Adipocyte (in vitro differentiated cells): ENCODE results near the gene THAP8.
A peak's percentile ranks its signal among the peaks of the same experiment; 100 is the strongest.

ENCODE experiments used
- DNase-seq: peaks from one replicate; pipeline ENCODE4 v3.0.0-alpha.2; 2015; ENCODE audit warnings: low read depth
- H3K27me3 ChIP-seq: replicated peaks from 2 replicates; pipeline ENCODE4 v1.7.0; 2013; ENCODE audit warnings: mild to moderate bottlenecking, low read length, moderate library complexity; ENCODE audit not compliant: control insufficient read depth, insufficient read depth
- H3K36me3 ChIP-seq: 2 replicates; pipeline ENCODE4 v1.7.0; 2013; ENCODE audit warnings: low read length, mild to moderate bottlenecking, moderate library complexity; ENCODE audit not compliant: control insufficient read depth, insufficient read depth, severe bottlenecking
- H3K4me1 ChIP-seq: 2 replicates; pipeline ENCODE4 v1.7.0; 2013; ENCODE audit warnings: mild to moderate bottlenecking, low read length, moderate library complexity; ENCODE audit not compliant: control insufficient read depth, insufficient read depth
- H3K4me3 ChIP-seq: 2 replicates; pipeline ENCODE4 v1.7.0; 2013; ENCODE audit warnings: mild to moderate bottlenecking, low read length, moderate library complexity
- H3K9ac ChIP-seq: 2 replicates; pipeline ENCODE4 v1.7.0; 2013; ENCODE audit warnings: mild to moderate bottlenecking, low read length, moderate library complexity
- H3K9me3 ChIP-seq: 2 replicates; pipeline ENCODE4 v1.7.0; 2013; ENCODE audit warnings: mild to moderate bottlenecking, low read length, moderate library complexity; ENCODE audit not compliant: control insufficient read depth

THAP8 gene

DNA sequence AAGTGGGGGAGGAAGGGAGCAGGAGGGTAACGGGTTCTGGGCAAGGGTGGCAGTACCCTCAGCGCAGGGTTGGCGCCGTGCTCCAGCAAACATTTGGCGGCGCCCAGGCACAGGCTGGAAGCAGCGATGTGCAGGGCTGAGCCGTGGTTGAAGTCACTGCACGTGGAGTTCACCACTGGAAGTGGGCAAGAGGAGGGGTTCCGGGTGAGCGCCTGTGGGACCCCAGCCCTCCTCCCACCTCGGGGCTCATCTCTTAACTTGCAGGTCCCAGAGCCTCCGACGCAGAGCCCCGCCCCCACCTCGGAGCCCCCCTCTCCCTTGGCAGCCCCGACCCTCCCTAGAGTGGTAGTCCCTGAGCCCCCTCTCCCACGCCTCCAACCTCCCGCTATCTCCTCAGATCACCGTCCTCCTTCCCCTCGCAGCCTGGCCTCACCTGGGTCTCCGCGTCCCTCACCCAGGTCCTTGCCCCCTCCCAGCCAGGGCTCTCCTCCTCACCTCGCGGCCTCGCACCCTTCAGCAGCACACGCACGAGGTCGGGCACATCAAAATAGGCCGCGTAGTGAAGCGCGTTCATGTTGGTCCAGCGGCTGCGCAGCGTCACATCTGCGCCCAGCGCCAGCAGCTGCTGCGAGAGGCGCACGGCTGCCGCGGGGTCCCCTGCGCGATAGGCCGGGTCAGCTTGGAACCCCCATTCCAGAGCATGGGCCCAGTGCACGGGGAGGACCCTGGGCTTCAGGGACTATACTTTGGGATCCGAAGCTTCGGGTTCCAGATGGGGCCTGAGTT is 27.8 kb downstream of the THAP8 start:
- Histone ChIP-seq H3K9me3 (no peaks in the 10 kb centered on the region), H3K36me3 (peaks cover 57% of the 10 kb centered on the region), H3K4me3 (no peak overlapping the region), H3K4me1 (peaks cover 16% of the 10 kb centered on the region), H3K27me3 (no peaks in the 10 kb centered on the region), H3K9ac (no peak overlapping the region)
- no peak for DNase-seq

DNA sequence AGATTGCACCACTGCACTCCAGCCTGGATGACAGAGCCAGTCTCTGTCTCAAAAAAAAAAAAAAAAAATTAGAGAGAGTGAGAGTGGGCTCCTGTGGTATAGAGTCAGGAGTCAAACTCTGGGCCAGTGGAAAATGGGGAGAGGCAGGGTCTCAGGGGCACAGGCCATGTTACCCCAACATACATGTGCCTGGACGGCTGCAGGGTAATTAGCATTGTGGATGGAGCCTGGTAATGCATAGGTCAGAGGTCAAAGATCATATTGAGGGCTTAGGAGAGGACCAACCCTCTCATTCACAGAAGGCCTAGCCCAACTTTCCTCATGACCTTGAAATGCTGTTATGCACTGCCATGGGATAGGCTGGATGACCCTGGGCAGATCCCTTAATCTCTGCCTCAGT is 28.5 kb downstream of the THAP8 start:
- Histone ChIP-seq H3K9me3 (no peaks in the 10 kb centered on the region), H3K4me1 (peaks cover 10% of the 10 kb centered on the region), H3K9ac (no peak overlapping the region), H3K27me3 (no peaks in the 10 kb centered on the region), H3K36me3 (peaks cover 65% of the 10 kb centered on the region), H3K4me3 (no peak overlapping the region)
- DNase-seq, result no peak

DNA sequence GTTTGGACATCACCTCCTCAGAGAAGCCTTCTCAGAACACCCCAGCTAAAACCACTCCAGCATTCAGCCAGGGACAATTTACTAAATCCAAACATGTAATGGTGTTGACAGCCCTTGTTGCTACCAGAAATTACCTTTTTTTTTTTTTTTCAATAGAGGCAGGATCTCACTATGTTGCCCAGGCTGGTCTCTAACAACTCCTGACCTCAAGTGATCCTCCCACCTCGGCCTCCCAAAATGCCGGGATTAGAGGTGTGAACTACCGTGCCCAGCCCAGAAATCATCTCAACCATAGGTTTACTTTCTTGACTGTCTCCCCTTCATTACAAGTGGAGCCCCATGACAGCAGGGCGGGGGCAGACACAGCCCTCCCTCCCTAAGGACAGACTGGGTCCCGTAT is 30.7 kb downstream of the THAP8 start:
- H3K27me3 ChIP-seq, result no peaks in the 10 kb centered on the region
- DNase-seq, result no peak
- H3K36me3 ChIP-seq, result peaks cover 79% of the 10 kb centered on the region
- H3K4me1 ChIP-seq, result no peaks in the 10 kb centered on the region
- no peak overlapping the region for H3K9ac ChIP-seq
- no peaks in the 10 kb centered on the region for H3K9me3 ChIP-seq
- no peak overlapping the region for H3K4me3 ChIP-seq

DNA sequence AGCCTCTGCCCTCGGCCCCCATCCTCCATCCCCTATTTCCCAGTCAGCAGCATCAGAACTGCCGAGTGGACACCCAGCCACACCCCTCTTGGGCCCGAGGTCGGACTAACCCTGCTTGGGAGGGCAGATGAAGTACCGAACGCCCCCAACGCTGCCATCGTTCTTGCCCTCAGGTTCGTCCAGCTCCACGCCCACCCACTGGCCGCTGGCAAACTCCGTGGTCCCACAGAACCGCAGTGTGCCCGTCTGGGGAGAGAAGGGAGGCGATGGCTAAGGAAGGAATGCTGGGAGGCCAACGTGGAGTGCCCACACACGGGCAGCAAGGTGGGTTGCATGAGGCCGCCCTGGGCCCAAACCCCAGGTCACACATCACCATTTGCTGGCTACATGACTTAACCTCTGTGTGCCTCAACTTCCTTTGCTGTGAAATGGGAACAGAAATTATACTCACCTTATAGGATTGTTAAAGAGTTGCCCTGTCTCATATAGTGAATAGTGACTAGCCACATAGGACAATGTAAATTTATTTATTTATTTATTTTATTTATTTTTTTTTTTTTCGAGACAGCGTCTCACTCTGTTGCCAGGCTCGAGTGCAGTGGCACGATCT is 34.9 kb downstream of the THAP8 start:
- H3K27me3 ChIP-seq, result no peaks in the 10 kb centered on the region
- no peaks in the 10 kb centered on the region for H3K9me3 ChIP-seq
- H3K36me3 ChIP-seq, result peaks cover 74% of the 10 kb centered on the region
- H3K4me1 ChIP-seq, result no peaks in the 10 kb centered on the region
- DNase-seq, result no peak
- H3K4me3 ChIP-seq, result no peak overlapping the region
- no peak overlapping the region for H3K9ac ChIP-seq

DNA sequence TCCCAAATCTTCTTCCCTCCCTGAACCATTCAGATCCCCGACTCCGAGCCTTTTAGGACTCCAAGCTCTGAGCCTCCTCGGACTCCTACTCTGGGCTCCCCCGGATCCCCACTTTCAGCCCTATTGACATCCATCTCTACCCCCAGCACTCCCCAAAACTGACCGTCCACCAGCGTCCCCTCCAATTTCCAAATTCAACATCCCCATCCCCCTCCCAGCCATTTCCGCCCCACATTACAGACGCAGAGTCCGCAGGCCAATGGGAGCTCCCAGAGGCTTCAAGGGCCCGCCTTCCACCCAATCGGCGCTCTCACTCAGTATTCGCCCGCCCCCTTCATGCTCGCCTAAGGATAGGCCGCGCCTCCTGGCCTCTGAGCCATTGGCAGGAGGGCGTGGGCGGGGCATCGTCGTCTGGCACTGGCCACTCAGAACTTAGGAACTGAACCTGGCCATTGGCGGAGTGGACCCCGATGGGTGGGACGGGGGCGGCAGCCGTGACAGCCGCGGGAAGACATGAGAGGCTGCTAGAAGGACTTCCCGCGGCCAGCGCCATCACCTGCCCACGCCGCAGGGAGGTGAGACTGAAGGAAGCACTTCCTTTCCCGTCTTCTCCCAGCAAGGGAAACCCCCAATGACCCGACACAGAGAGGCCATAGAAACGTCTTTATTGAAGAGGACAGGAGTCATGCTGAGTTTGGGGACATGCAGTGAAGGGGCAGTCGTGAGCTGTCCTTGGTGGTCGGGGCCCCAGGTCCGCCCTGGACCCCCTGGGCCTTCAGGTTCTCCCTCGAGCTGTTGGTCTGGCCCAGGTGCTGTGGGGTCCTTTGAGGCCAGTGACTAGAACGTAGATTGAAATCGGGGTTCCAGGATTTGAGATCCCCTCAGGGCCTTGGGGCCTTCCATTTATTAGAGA is 39.8 kb downstream of the THAP8 start, which contains the start of gene ALKBH6:
ALKBH6 (minus strand) TSS at position 202 of the 913 bp plus-strand sequence. CDS start 816 bp downstream, outside the sequence.
- H3K4me1 ChIP-seq, result peaks cover 13% of the 10 kb centered on the region
- H3K9ac ChIP-seq, result peak within 1 kb of the TSS; percentile 90
- H3K9me3 ChIP-seq, result no peaks in the 10 kb centered on the region
- peaks cover 39% of the 10 kb centered on the region for H3K36me3 ChIP-seq
- peak; percentile 100 for DNase-seq
- no peaks in the 10 kb centered on the region for H3K27me3 ChIP-seq
- H3K4me3 ChIP-seq, result peak within 1 kb of the TSS; percentile 90

DNA sequence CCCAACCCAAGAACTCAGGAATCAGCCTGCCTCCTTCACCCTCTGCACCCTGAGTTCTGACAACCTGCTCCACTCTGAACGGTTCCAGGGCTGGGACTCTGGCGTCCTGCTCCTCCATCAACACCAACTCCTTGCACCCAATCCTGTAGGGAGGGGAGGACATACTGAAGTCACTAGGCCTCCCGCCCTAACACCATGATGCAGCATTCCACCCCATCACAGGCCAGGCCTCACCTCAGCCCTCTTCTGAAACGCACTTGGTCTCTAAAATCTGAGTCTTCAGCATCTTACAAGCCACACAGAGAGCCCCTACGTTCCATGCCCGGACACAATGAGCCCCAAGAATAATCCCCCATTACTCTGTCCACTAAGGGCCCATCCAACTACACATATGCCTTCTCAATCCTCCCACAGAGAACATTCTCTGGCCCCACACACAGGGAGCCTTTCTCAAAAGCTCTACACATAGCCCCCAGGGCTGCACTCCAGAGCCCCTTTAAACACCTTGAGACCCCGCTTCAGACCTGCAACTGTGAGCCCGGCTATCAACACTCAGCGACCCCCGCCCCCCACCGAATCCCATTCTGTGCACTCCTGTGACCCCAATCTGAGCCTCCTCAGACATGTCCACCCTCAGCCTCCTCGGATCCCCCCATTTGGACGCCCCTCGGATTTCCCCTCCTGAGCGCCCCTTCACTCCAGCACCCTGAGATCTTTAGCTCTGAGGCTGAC is 40.6 kb downstream of the THAP8 start:
- no peaks in the 10 kb centered on the region for H3K27me3 ChIP-seq
- H3K36me3 ChIP-seq, result peaks cover 31% of the 10 kb centered on the region
- H3K9ac ChIP-seq, result peak overlapping the region; percentile 90
- H3K4me1 ChIP-seq, result peaks cover 17% of the 10 kb centered on the region
- H3K9me3 ChIP-seq, result no peaks in the 10 kb centered on the region
- DNase-seq, result peak; percentile 4
- peak overlapping the region; percentile 90 for H3K4me3 ChIP-seq

DNA sequence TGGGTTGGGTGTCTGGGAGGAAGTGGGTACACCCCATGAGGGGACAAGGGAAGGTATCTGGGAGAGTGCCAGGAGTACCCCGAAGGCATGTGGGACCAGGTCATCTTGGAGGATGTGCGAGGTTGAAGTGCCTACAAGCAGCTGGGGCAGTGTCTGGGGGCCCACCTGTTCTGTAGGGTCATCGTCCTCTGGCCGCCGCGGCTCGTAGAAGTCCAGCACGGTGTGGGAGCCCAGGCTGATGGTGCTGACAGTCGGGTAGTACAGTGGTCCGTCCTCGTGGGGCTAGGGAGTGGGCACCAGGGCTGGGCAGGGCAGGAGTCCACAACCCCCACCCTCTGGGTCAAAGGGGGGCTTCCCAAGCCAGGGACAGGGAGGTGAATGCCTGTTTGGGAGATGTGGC is 43.7 kb downstream of the THAP8 start:
- Histone ChIP-seq H3K4me3 (no peak overlapping the region), H3K9me3 (no peaks in the 10 kb centered on the region), H3K36me3 (peaks cover 2% of the 10 kb centered on the region), H3K4me1 (peaks cover 17% of the 10 kb centered on the region), H3K27me3 (no peaks in the 10 kb centered on the region), H3K9ac (no peak overlapping the region)
- DNase-seq, result no peak

DNA sequence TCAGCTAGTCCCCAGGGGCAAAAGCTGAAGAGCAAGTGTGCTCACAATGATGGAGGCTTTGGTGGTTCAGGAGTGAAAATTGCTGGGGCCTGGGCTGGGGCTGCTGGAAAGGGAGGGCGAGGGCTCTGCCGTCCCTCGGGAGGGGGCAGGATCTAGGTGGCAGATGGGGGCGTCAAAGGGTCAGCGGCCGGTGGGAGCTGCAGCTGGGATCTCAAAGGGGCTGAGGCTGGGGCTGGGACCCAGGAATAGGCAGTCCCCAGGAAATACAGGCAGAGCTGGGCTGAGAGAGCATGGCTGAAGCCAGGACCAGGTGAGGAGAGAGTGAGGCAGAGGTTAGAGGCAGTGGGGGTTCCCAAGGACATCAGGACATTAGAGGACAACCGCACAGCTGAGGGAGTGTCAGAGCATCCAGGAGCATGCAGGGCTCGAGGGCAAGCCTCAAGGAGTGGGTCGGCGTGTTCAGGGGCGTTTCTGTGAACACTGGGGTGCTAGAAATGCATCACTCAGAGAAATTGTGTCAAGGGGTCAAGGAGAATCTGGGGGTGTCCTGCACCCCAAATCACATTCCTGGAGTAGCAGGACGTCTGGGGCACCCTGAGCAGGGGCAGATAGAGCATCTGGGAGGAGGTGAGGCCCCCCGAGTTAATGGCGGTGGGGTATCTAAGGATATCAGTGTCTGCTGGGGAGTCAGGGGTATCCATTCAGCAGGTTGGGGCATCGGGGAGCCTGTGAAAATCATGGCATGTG is 44.3 kb downstream of the THAP8 start:
- Histone ChIP-seq H3K27me3 (no peaks in the 10 kb centered on the region), H3K9ac (peak overlapping the region; percentile 86), H3K4me3 (peak overlapping the region; percentile 76), H3K4me1 (peaks cover 17% of the 10 kb centered on the region), H3K9me3 (no peaks in the 10 kb centered on the region), H3K36me3 (no peaks in the 10 kb centered on the region)
- no peak for DNase-seq

DNA sequence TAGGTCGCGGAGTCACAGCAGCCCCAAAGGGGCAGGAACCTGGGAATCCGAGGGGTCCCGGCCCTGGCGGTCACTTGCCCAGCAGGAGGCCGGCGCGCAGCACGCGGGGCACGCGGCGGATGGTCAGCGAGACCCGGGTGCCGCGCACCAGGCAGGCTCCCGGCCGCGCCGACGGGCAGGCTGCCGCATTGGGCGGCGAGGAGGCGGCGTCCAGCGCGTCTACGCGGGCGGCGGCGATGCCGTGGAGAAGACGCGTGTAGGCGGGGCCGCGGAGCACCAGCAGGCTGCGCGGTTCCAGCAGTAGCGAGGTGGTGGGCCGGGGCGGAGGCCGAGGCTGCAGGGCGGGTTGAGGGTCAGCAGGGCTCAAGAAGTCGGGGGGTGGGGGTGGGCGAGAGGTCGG is 44.9 kb downstream of the THAP8 start:
- Histone ChIP-seq H3K9ac (peak overlapping the region; percentile 86), H3K27me3 (no peaks in the 10 kb centered on the region), H3K9me3 (no peaks in the 10 kb centered on the region), H3K36me3 (no peaks in the 10 kb centered on the region), H3K4me3 (peak overlapping the region; percentile 76), H3K4me1 (peaks cover 17% of the 10 kb centered on the region)
- peak; percentile 83 for DNase-seq

DNA sequence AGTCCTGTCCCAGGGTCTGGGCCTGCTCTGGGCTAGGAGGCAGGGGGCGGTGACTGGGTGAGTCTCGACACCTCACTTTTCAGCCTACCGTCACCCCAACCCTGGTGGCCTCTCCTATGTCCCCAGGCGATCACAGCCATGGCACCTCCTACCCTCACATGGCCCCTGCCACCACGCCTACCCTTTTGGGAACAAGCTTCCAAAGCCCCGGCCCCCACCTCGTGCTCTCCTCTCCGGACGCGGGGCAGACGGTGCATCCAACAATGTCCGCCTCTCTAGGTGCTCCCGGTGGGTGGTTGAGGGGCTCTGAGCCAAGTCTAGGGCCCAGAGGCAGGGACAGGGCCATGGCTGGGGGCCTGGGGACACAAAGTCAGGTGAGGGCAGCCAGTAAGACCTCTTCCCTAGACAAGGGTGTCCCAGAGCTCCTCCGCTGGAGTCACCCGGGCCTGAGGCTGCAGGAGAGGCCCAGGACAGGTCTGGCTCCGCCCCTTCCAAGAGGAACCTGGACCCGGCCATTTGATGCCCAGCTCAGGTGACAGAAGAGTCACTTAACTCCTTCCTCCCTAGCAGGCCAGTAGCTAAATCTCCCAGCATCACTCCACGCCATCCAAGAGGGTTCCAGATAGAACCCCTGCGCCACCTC is 45.6 kb downstream of the THAP8 start, which contains the start of gene SYNE4:
SYNE4 (minus strand) TSS at position 478 of the 643 bp plus-strand sequence; CDS start at position 346, 132 bp downstream.
- H3K4me3 ChIP-seq, result peak within 1 kb of the TSS; percentile 76
- H3K36me3 ChIP-seq, result no peaks in the 10 kb centered on the region
- peak within 1 kb of the TSS; percentile 86 for H3K9ac ChIP-seq
- no peaks in the 10 kb centered on the region for H3K9me3 ChIP-seq
- H3K27me3 ChIP-seq, result no peaks in the 10 kb centered on the region
- peaks cover 15% of the 10 kb centered on the region for H3K4me1 ChIP-seq
- DNase-seq, result no peak
